Liver (tissue), 9 donors: ENCODE data around the gene RBM22. TPM values are rescaled to one million over a fixed set of nuclear protein-coding genes. Genes with fewer than 3 reads are reported as not detected.

Source experiments
- DNase-seq: peaks from one replicate; pipeline ENCODE4 v3.0.0-alpha.2; 2017; ENCODE audit warnings: low spot score
- H3K27ac ChIP-seq, 2 donors: one replicate each; pipeline ENCODE4 v1.7.0; 2013; ENCODE audit warnings: inconsistent platforms in 2 of 2, low read length in 2 of 2, control low read depth in 1 of 2, low read depth in 1 of 2, mild to moderate bottlenecking in 1 of 2
- H3K27me3 ChIP-seq, 4 donors: one replicate each; pipeline versions ENCODE4 v1.6.1 to v1.7.0; 2013; ENCODE audit warnings: low read length in 3 of 4, inconsistent platforms in 1 of 4, mild to moderate bottlenecking in 1 of 4, moderate library complexity in 1 of 4; ENCODE audit not compliant: control insufficient read depth in 4 of 4, insufficient read depth in 4 of 4
- H3K36me3 ChIP-seq, 4 donors: one replicate each; pipeline versions ENCODE4 v1.6.1 to v1.7.0; 2013; ENCODE audit warnings: low read length in 3 of 4, mild to moderate bottlenecking in 3 of 4, low read depth in 1 of 4, moderate library complexity in 1 of 4; ENCODE audit not compliant: control insufficient read depth in 4 of 4, insufficient read depth in 3 of 4
- H3K4me1 ChIP-seq, 4 donors: one replicate each; pipeline versions ENCODE4 v1.6.1 to v1.7.0; 2013; ENCODE audit warnings: low read length in 3 of 4, mild to moderate bottlenecking in 3 of 4, moderate library complexity in 1 of 4; ENCODE audit not compliant: control insufficient read depth in 4 of 4, insufficient read depth in 4 of 4
- H3K4me3 ChIP-seq, 3 donors: one replicate each; pipeline versions ENCODE4 v1.6.1 to v1.7.0; 2013; ENCODE audit warnings: low read length in 3 of 3, control low read depth in 1 of 3, low read depth in 1 of 3, mild to moderate bottlenecking in 1 of 3
- H3K9ac ChIP-seq, 2 donors: one replicate each; pipeline ENCODE4 v1.7.0; 2013; ENCODE audit warnings: low read length in 2 of 2, mild to moderate bottlenecking in 2 of 2, moderate library complexity in 2 of 2, control low read depth in 1 of 2, low read depth in 1 of 2
- H3K9me3 ChIP-seq, 4 donors: one replicate each; pipeline versions ENCODE4 v1.6.1 to v1.7.0; 2013; ENCODE audit warnings: low read length in 3 of 4; ENCODE audit not compliant: control insufficient read depth in 4 of 4
- ATF3 ChIP-seq: IDR thresholded peaks from 2 replicates; pipeline ENCODE4 v1.6.1; 2016; ENCODE audit warnings: antibody characterized with exemption
- EGR1 ChIP-seq, 2 donors: IDR thresholded peaks; 2 replicates each; pipeline ENCODE4 v1.6.1; 2016 to 2018; ENCODE audit warnings: antibody characterized with exemption in 2 of 2, low read depth in 2 of 2
- FOXA1 ChIP-seq: IDR thresholded peaks from 2 replicates; pipeline ENCODE4 v1.6.1; 2016; ENCODE audit warnings: antibody characterized with exemption
- FOXA2 ChIP-seq: IDR thresholded peaks from 2 replicates; pipeline ENCODE4 v1.6.1; 2016; ENCODE audit warnings: antibody characterized with exemption
- GABPA ChIP-seq, 2 donors: IDR thresholded peaks in 1 of 2; conservative IDR thresholded peaks in 1 of 2; 2 replicates each; pipeline ENCODE4 v1.6.1; 2016; ENCODE audit warnings: antibody characterized with exemption in 2 of 2, mild to moderate bottlenecking in 1 of 2, moderate library complexity in 1 of 2
- HNF4A ChIP-seq, 2 donors: conservative IDR thresholded peaks; 2 replicates each; pipeline ENCODE4 v1.6.1; 2016; ENCODE audit warnings: antibody characterized with exemption in 2 of 2, mild to moderate bottlenecking in 2 of 2
- HNF4G ChIP-seq: IDR thresholded peaks from 2 replicates; pipeline ENCODE4 v1.6.1; 2016; ENCODE audit warnings: antibody characterized with exemption
- JUND ChIP-seq, 2 donors: IDR thresholded peaks; 2 replicates each; pipeline ENCODE4 v1.6.1; 2016; ENCODE audit warnings: antibody characterized with exemption in 2 of 2
- NR2F2 ChIP-seq: IDR thresholded peaks from 2 replicates; pipeline ENCODE4 v1.6.1; 2016; ENCODE audit warnings: antibody characterized with exemption
- RAD21 ChIP-seq, 2 donors: IDR thresholded peaks; 2 replicates each; pipeline ENCODE4 v1.6.1; 2016; ENCODE audit warnings: antibody characterized with exemption in 2 of 2, mild to moderate bottlenecking in 2 of 2
- RXRA ChIP-seq, 2 donors: IDR thresholded peaks; 2 replicates each; pipeline ENCODE4 v1.6.1; 2017 to 2018; ENCODE audit warnings: antibody characterized with exemption in 2 of 2, mild to moderate bottlenecking in 1 of 2
- SP1 ChIP-seq: IDR thresholded peaks from 2 replicates; pipeline ENCODE4 v1.6.1; 2018; ENCODE audit warnings: antibody characterized with exemption, mild to moderate bottlenecking
- TAF1 ChIP-seq: conservative IDR thresholded peaks from 2 replicates; pipeline ENCODE4 v1.6.1; 2016; ENCODE audit warnings: antibody characterized with exemption, mild to moderate bottlenecking
- YY1 ChIP-seq: IDR thresholded peaks from 2 replicates; pipeline ENCODE4 v1.6.1; 2016; ENCODE audit warnings: antibody characterized with exemption, mild to moderate bottlenecking
- ZBTB33 ChIP-seq: IDR thresholded peaks from 2 replicates; pipeline ENCODE4 v1.6.1; 2016; ENCODE audit warnings: antibody characterized with exemption
- WGBS: extraction: QIAGEN DNeasy Blood & Tissue Kit; methylation state at CpG from one replicate; pipeline ENCODE4 v1.1.7; 2013; 5-methylcytosine and 5-hydroxymethylcytosine counted together
- polyA plus RNA-seq, 2 donors: library from polyadenylated mRNA; stranded (reverse) in 1 of 2; unstranded in 1 of 2; fragments of 200-250 nt in 1 of 2; fragments of >200 nt in 1 of 2; fragmentation: Nextera tagmentation in 1 of 2; extraction: Ambion mirVana in 1 of 2; gene quantifications; one replicate each; pipeline versions ENCODE4 v1.2.1 to v1.2.3, GENCODE V29; 2013 to 2015
- total RNA-seq, 2 donors: library from RNA; depleted of rRNA; stranded (reverse); fragments of >200 nt; gene quantifications; one replicate each; pipeline ENCODE4 v1.2.3, GENCODE V29; 2014
- TF ChIP-seq, protein P1 (sequence below): IDR thresholded peaks from 2 replicates; pipeline ENCODE4 v1.6.1; 2016; ENCODE audit warnings: antibody characterized with exemption
- TF ChIP-seq, protein P2 (sequence below): IDR thresholded peaks from 2 replicates; pipeline ENCODE4 v1.6.1; 2016; ENCODE audit warnings: antibody characterized with exemption, mild to moderate bottlenecking
- TF ChIP-seq, protein P3 (sequence below): fragments of 150-350 bp; IDR thresholded peaks from 2 replicates; pipeline ENCODE4 v1.5.1; 2017; ENCODE audit warnings: improper control_type of control experiment, low read depth, low read length; ENCODE audit not compliant: missing input control
- donor health status: healthy.
- donor health status: healthy.
- donor health status: healthy.
- donor health status: healthy.
- donor health status: healthy.

RBM22 gene
- total and polyA plus RNA-seq, 4 donors: 10.7 to 19.7 (median 12.3) TPM

DNA sequence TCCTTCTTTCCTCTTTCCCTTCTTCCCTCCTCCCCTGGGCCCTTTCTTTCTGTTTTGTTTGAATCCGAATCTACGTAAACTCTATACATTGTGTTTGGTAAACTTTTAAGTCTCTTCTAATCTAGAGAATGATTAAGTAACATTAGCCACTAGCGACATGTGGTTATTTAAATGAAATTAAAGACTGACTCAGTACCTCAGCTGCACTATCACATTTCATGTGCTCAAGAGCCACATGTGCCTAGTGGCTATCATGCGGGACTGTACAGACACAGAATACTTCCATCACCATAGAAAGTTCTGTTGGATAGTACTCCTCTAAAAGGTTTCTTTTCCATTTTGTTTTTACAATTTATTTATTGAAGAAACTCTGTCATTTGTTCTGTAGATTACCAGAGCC, 29.0 kb upstream of the RBM22 start:
- Histone ChIP-seq H3K4me3 (no peak overlapping the region), H3K9ac (no peak overlapping the region), H3K27me3 (no peaks in the 10 kb centered on the region), H3K9me3 (no peaks in the 10 kb centered on the region), H3K4me1 (no peaks in the 10 kb centered on the region), H3K36me3 (peaks cover 3 to 56% (median 48%) of the 10 kb centered on the region in 4 donors), H3K27ac (no peak overlapping the region)
- TF ChIP-seq HNF4G: no peak
- TF ChIP-seq RXRA (IDR thresholded peaks at IDR 0.05): no peak
- TF ChIP-seq, protein P1, sequence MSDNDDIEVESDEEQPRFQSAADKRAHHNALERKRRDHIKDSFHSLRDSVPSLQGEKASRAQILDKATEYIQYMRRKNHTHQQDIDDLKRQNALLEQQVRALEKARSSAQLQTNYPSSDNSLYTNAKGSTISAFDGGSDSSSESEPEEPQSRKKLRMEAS: no peak
- no peak for TF ChIP-seq SP1
- TF ChIP-seq, protein P2, sequence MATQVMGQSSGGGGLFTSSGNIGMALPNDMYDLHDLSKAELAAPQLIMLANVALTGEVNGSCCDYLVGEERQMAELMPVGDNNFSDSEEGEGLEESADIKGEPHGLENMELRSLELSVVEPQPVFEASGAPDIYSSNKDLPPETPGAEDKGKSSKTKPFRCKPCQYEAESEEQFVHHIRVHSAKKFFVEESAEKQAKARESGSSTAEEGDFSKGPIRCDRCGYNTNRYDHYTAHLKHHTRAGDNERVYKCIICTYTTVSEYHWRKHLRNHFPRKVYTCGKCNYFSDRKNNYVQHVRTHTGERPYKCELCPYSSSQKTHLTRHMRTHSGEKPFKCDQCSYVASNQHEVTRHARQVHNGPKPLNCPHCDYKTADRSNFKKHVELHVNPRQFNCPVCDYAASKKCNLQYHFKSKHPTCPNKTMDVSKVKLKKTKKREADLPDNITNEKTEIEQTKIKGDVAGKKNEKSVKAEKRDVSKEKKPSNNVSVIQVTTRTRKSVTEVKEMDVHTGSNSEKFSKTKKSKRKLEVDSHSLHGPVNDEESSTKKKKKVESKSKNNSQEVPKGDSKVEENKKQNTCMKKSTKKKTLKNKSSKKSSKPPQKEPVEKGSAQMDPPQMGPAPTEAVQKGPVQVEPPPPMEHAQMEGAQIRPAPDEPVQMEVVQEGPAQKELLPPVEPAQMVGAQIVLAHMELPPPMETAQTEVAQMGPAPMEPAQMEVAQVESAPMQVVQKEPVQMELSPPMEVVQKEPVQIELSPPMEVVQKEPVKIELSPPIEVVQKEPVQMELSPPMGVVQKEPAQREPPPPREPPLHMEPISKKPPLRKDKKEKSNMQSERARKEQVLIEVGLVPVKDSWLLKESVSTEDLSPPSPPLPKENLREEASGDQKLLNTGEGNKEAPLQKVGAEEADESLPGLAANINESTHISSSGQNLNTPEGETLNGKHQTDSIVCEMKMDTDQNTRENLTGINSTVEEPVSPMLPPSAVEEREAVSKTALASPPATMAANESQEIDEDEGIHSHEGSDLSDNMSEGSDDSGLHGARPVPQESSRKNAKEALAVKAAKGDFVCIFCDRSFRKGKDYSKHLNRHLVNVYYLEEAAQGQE: no peak
- TF ChIP-seq RAD21 (IDR thresholded peaks at IDR 0.05): no peak
- TF ChIP-seq ATF3: no peak
- no peak for TF ChIP-seq NR2F2
- TF ChIP-seq EGR1 (IDR thresholded peaks at IDR 0.05; ENCODE audit: low read depth in 2 of 2): no peak
- no peak for TF ChIP-seq YY1
- TF ChIP-seq HNF4A (conservative IDR thresholded peaks at IDR 0.05): no peak
- no peak for TF ChIP-seq ZBTB33
- no peak for TF ChIP-seq FOXA1
- TF ChIP-seq TAF1: no peak
- no peak for TF ChIP-seq GABPA (IDR thresholded peaks at IDR 0.05 in 1 of 2, conservative IDR thresholded peaks at IDR 0.05 in 1 of 2)
- TF ChIP-seq FOXA2: no peak
- TF ChIP-seq, protein P3, sequence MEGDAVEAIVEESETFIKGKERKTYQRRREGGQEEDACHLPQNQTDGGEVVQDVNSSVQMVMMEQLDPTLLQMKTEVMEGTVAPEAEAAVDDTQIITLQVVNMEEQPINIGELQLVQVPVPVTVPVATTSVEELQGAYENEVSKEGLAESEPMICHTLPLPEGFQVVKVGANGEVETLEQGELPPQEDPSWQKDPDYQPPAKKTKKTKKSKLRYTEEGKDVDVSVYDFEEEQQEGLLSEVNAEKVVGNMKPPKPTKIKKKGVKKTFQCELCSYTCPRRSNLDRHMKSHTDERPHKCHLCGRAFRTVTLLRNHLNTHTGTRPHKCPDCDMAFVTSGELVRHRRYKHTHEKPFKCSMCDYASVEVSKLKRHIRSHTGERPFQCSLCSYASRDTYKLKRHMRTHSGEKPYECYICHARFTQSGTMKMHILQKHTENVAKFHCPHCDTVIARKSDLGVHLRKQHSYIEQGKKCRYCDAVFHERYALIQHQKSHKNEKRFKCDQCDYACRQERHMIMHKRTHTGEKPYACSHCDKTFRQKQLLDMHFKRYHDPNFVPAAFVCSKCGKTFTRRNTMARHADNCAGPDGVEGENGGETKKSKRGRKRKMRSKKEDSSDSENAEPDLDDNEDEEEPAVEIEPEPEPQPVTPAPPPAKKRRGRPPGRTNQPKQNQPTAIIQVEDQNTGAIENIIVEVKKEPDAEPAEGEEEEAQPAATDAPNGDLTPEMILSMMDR: no peak
- TF ChIP-seq JUND (IDR thresholded peaks at IDR 0.05): no peak
- 98% methylated on average over 4 of the region's 4 CpGs for WGBS
- no peak for DNase-seq
